Fibroblast of lung (primary cell): ENCODE measurements around the gene MTHFSD. TPM values are rescaled to one million over a fixed set of nuclear protein-coding genes. Genes with fewer than 3 reads are reported as not detected.
A peak's percentile ranks its signal among the peaks of the same experiment; 100 is the strongest.

Experiments used
- DNase-seq, 2 donors: peaks; one replicate each; pipeline versions ENCODE4 v3.0.0 to v3.0.0-alpha.2; 2010; ENCODE audit warnings: low read depth in 2 of 2
- H2AFZ ChIP-seq: 2 replicates; pipeline ENCODE4 v1.5.1; 2012; ENCODE audit warnings: low read length, control low read depth, inconsistent platforms
- H3K27ac ChIP-seq: 2 replicates; pipeline ENCODE4 v1.5.1; 2011; ENCODE audit warnings: low read length, control low read depth; ENCODE audit not compliant: insufficient read depth
- H3K27me3 ChIP-seq: 2 replicates; pipeline ENCODE4 v1.5.1; 2011; ENCODE audit warnings: mild to moderate bottlenecking, low read length; ENCODE audit not compliant: control insufficient read depth, insufficient read depth
- H3K36me3 ChIP-seq: 2 replicates; pipeline ENCODE4 v1.5.1; 2011; ENCODE audit warnings: low read length; ENCODE audit not compliant: control insufficient read depth, insufficient read depth
- H3K4me1 ChIP-seq: 2 replicates; pipeline ENCODE4 v1.5.1; 2011; ENCODE audit warnings: low read length; ENCODE audit not compliant: control insufficient read depth, insufficient read depth; ENCODE audit errors: extremely low read depth
- H3K4me2 ChIP-seq: 2 replicates; pipeline ENCODE4 v1.5.1; 2011; ENCODE audit warnings: low read length, control low read depth; ENCODE audit not compliant: insufficient read depth; ENCODE audit errors: extremely low read depth
- H3K4me3 ChIP-seq, 4 experiments: fragments of 200-600 bp in 1 of 4; sonication (generic) in 1 of 4; replicated peaks in 1 of 4; 2 replicates each; pipeline ENCODE4 v1.5.1; 2011 to 2016; ENCODE audit warnings: low read length in 4 of 4, low read depth in 3 of 4, mild to moderate bottlenecking in 3 of 4, control low read depth in 2 of 4, inconsistent platforms in 1 of 4, mixed read lengths in 1 of 4; ENCODE audit not compliant: insufficient read depth in 1 of 4; ENCODE audit errors: control extremely low read depth in 1 of 4
- H3K79me2 ChIP-seq: 2 replicates; pipeline ENCODE4 v1.5.1; 2012; ENCODE audit warnings: mild to moderate bottlenecking, low read length, inconsistent platforms; ENCODE audit not compliant: control insufficient read depth, insufficient read depth
- H3K9ac ChIP-seq: 2 replicates; pipeline ENCODE4 v1.5.1; 2011; ENCODE audit warnings: mild to moderate bottlenecking, low read length, control low read depth; ENCODE audit not compliant: insufficient read depth
- H3K9me3 ChIP-seq: 2 replicates; pipeline ENCODE4 v1.5.1; 2012; ENCODE audit warnings: low read depth, low read length; ENCODE audit not compliant: control insufficient read depth, insufficient read depth
- H4K20me1 ChIP-seq: 2 replicates; pipeline ENCODE4 v1.5.1; 2011; ENCODE audit warnings: low read length; ENCODE audit not compliant: control insufficient read depth, insufficient read depth; ENCODE audit errors: extremely low read depth
- CTCF ChIP-seq, 2 donors: IDR thresholded peaks in 1 of 2; conservative IDR thresholded peaks in 1 of 2; 1 replicate in 1 of 2; 2 replicates in 1 of 2; pipeline ENCODE4 v1.5.1; 2011 to 2012; ENCODE audit warnings: low read length in 2 of 2, control low read depth in 1 of 2, inconsistent platforms in 1 of 2, low read depth in 1 of 2, mild to moderate bottlenecking in 1 of 2
- EZH2 ChIP-seq: IDR thresholded peaks from 2 replicates; pipeline ENCODE4 v1.5.1; 2012; ENCODE audit warnings: low read length, control low read depth, mild to moderate bottlenecking; ENCODE audit errors: missing control alignments
- polyA plus RNA-seq, 2 donors: library from polyadenylated mRNA; depleted of rRNA in 1 of 2; stranded (reverse) in 1 of 2; unstranded in 1 of 2; fragments of >200 nt; gene quantifications; 2 replicates each; pipeline ENCODE4 v1.2.1, GENCODE V29; 2011 to 2012; ENCODE audit warnings: missing spikeins in 1 of 2
- total RNA-seq: library from RNA; depleted of rRNA; stranded (reverse); fragments of >200 nt; gene quantifications from 2 replicates; pipeline ENCODE4 v1.2.1, GENCODE V29; 2014

Gene MTHFSD
- total and polyA plus RNA-seq, 2 donors (not counting 1 experiment from before 2014, with no cell fraction given): 13.1 to 19.3 TPM

GRCh38 chr16:86565644-86566511 is 10.8 kb upstream of the MTHFSD start:
- no peak overlapping the region for H3K27ac ChIP-seq
- H3K79me2 ChIP-seq: peaks cover 37% of the 10 kb centered on the region
- H3K4me1 ChIP-seq: peaks cover 5% of the 10 kb centered on the region
- peak in 1 of 2 donors; percentile 52 for DNase-seq
- no peak overlapping the region for H3K9ac ChIP-seq
- H3K9me3 ChIP-seq: no peaks in the 10 kb centered on the region
- no peaks in the 10 kb centered on the region for H4K20me1 ChIP-seq
- H2AFZ ChIP-seq: peak overlapping the region; percentile 51
- peak overlapping the region; percentile 13 for H3K4me2 ChIP-seq
- TF ChIP-seq EZH2: no peak
- no peak for TF ChIP-seq CTCF (conservative IDR thresholded peaks at IDR 0.05 in 1 of 2, IDR thresholded peaks at IDR 0.05 in 1 of 2; ENCODE audit: low read depth in 1 of 2, low read length in 2 of 2)
- H3K4me3 ChIP-seq: peak overlapping the region in 2 of 4 experiments; percentile 60 to 74
- H3K36me3 ChIP-seq: peaks cover 2% of the 10 kb centered on the region
- no peaks in the 10 kb centered on the region for H3K27me3 ChIP-seq

GRCh38 chr16:86565181-86565631 is 10.2 kb upstream of the MTHFSD start:
- no peak overlapping the region for H3K4me2 ChIP-seq

More at GRCh38 chr16:86565181-86565631, 10.2 kb upstream of the MTHFSD start:
- TF ChIP-seq EZH2 (peak; percentile 39), CTCF (conservative IDR thresholded peaks at IDR 0.05 in 1 of 2, IDR thresholded peaks at IDR 0.05 in 1 of 2; ENCODE audit: low read depth in 1 of 2, low read length in 2 of 2) (no peak)
- Histone ChIP-seq H3K79me2 (peaks cover 30% of the 10 kb centered on the region), H3K27me3 (no peaks in the 10 kb centered on the region), H3K36me3 (no peaks in the 10 kb centered on the region), H3K9ac (no peak overlapping the region), H3K4me3 (no peak overlapping the region), H3K27ac (no peak overlapping the region), H3K4me1 (peaks cover 5% of the 10 kb centered on the region), H4K20me1 (no peaks in the 10 kb centered on the region), H2AFZ (no peak overlapping the region), H3K9me3 (no peaks in the 10 kb centered on the region)
- no peak for DNase-seq
